Mammary epithelial cell (primary cell): Measurements from ENCODE around the gene TBC1D22A.

Experiments
- CTCF ChIP-seq, 2 donors: IDR thresholded peaks in 1 of 2; conservative IDR thresholded peaks in 1 of 2; 2 replicates each; pipeline ENCODE4 v1.5.1; 2011 to 2012; ENCODE audit warnings: inconsistent platforms in 2 of 2, low read length in 2 of 2, mild to moderate bottlenecking in 2 of 2, control low read depth in 1 of 2, low read depth in 1 of 2; ENCODE audit not compliant: insufficient read depth in 1 of 2; ENCODE audit errors: extremely low read depth in 1 of 2
- EZH2 ChIP-seq: IDR thresholded peaks from 2 replicates; pipeline ENCODE4 v1.6.1; 2012; ENCODE audit warnings: low read length, inconsistent platforms, borderline replicate concordance

- no peak for TF ChIP-seq CTCF (conservative IDR thresholded peaks at IDR 0.05 in 1 of 2, IDR thresholded peaks at IDR 0.05 in 1 of 2; ENCODE audit: extremely low read depth in 1 of 2, insufficient read depth in 1 of 2, low read depth in 1 of 2, low read length in 2 of 2)
- no peak for TF ChIP-seq EZH2
Observed at GRCh38 chr22:46982635-46983034, 220.2 kb downstream of the TBC1D22A start.
